ENCODE data around the gene SPINK6. TPM values are rescaled to one million over a fixed set of nuclear protein-coding genes. Genes with fewer than 3 reads are reported as not detected.

The SPINK6 gene
- total and polyA plus RNA-seq, 7 donors = not detected

GRCh38 chr5:148237785-148238417 is 35.1 kb downstream of the SPINK6 start:
- intact Hi-C loops (cut with DNase I) = no loop called here
- no peaks in the 10 kb centered on the region for H3K9me3 ChIP-seq
- no peak for ATAC-seq

GRCh38 chr5:148238418-148238794 is 35.6 kb downstream of the SPINK6 start, which contains the start of gene MARCOL:
Gene MARCOL (plus strand): TSS chr5:148238525. CDS start chr5:148238598, 73 bp downstream.
- Histone ChIP-seq H3K9me3 (no peaks in the 10 kb centered on the region), H3K36me3 (ENCODE audit: insufficient read depth in 1 of 2, low read depth in 1 of 2) (no peaks in the 10 kb centered on the region), H3K27ac (no peak within 1 kb of the TSS), H3K4me1 (no peaks in the 10 kb centered on the region), H3K4me3 (no peak within 1 kb of the TSS), H3K27me3 (ENCODE audit: insufficient read depth in 3 of 3, low read length in 2 of 3) (no peaks in the 10 kb centered on the region)
- ATAC-seq = no peak
- intact Hi-C loops (cut with DNase I) = no loop called here
- TF ChIP-seq CTCF (IDR thresholded peaks at IDR 0.05) = no peak
- no peak for DNase-seq
- 60 to 65% (median 64%) methylated on average over 2 of the region's 2 CpGs for WGBS, 3 donors

More at GRCh38 chr5:148237785-148238417, 35.1 kb downstream of the SPINK6 start:
- TF ChIP-seq CTCF (IDR thresholded peaks at IDR 0.05) = no peak
- H3K27me3 ChIP-seq (ENCODE audit: insufficient read depth in 3 of 3, low read length in 2 of 3) = no peaks in the 10 kb centered on the region
- no peaks in the 10 kb centered on the region for H3K36me3 ChIP-seq (ENCODE audit: insufficient read depth in 1 of 2, low read depth in 1 of 2)
- WGBS, 3 donors = 56 to 64% (median 57%) methylated on average over 4 of the region's 4 CpGs
- H3K4me1 ChIP-seq = no peaks in the 10 kb centered on the region
- H3K27ac ChIP-seq = no peak overlapping the region
- no peak for DNase-seq
- no peak overlapping the region for H3K4me3 ChIP-seq

GRCh38 chr5:148248894-148249293 is 46.1 kb downstream of the SPINK6 start:
- intact Hi-C loops (cut with DNase I) = no loop called here
- DNase-seq (no peak), ATAC-seq (no peak)
- H3K9me3 ChIP-seq = peaks cover 7% of the 10 kb centered on the region
- no peaks in the 10 kb centered on the region for H3K4me1 ChIP-seq
- H3K4me3 ChIP-seq = no peak overlapping the region
- H3K27me3 ChIP-seq (ENCODE audit: insufficient read depth in 3 of 3, low read length in 2 of 3) = no peaks in the 10 kb centered on the region
- 74 to 79% (median 79%) methylated on average over 2 of the region's 2 CpGs for WGBS, 3 donors
- TF ChIP-seq CTCF (IDR thresholded peaks at IDR 0.05) = no peak
- no peak overlapping the region for H3K27ac ChIP-seq
- no peaks in the 10 kb centered on the region for H3K36me3 ChIP-seq (ENCODE audit: insufficient read depth in 1 of 2, low read depth in 1 of 2)

- no peak for TF ChIP-seq CTCF (IDR thresholded peaks at IDR 0.05)
- no peak for DNase-seq
- ATAC-seq = no peak
- Histone ChIP-seq H3K27ac (no peak overlapping the region), H3K9me3 (peaks cover 20% of the 10 kb centered on the region), H3K4me1 (no peaks in the 10 kb centered on the region), H3K27me3 (ENCODE audit: insufficient read depth in 3 of 3, low read length in 2 of 3) (no peaks in the 10 kb centered on the region), H3K4me3 (no peak overlapping the region), H3K36me3 (ENCODE audit: insufficient read depth in 1 of 2, low read depth in 1 of 2) (no peaks in the 10 kb centered on the region)
- intact Hi-C loops (cut with DNase I) = no loop called here
Observed at GRCh38 chr5:148255456-148255855, 52.6 kb downstream of the SPINK6 start.

GRCh38 chr5:148259288-148259687 is 56.4 kb downstream of the SPINK6 start:
- Histone ChIP-seq H3K36me3 (ENCODE audit: insufficient read depth in 1 of 2, low read depth in 1 of 2) (no peaks in the 10 kb centered on the region), H3K27ac (no peak overlapping the region), H3K27me3 (ENCODE audit: insufficient read depth in 3 of 3, low read length in 2 of 3) (no peaks in the 10 kb centered on the region), H3K4me1 (no peaks in the 10 kb centered on the region), H3K4me3 (no peak overlapping the region), H3K9me3 (peaks cover 20% of the 10 kb centered on the region)
- TF ChIP-seq CTCF (IDR thresholded peaks at IDR 0.05) = no peak
- ATAC-seq (no peak), DNase-seq (no peak)
- intact Hi-C loops (cut with DNase I) = no loop called here
- WGBS, 3 donors = 62 to 71% (median 71%) methylated on average over 2 of the region's 2 CpGs

Measured in psoas muscle (tissue), 8 donors.